GM20000 (cell line): ENCODE measurements around the gene PTPRK.

ENCODE experiments used
- DNase-seq: peaks from one replicate; pipeline ENCODE4 v3.0.0; 2012; ENCODE audit warnings: low spot score
- TF ChIP-seq, protein P1 (sequence below): IDR thresholded peaks from 2 replicates; pipeline ENCODE4 v1.5.1; 2012; ENCODE audit warnings: mild to moderate bottlenecking, control low read depth; ENCODE audit errors: extremely low read depth, missing control alignments

The PTPRK gene

DNA sequence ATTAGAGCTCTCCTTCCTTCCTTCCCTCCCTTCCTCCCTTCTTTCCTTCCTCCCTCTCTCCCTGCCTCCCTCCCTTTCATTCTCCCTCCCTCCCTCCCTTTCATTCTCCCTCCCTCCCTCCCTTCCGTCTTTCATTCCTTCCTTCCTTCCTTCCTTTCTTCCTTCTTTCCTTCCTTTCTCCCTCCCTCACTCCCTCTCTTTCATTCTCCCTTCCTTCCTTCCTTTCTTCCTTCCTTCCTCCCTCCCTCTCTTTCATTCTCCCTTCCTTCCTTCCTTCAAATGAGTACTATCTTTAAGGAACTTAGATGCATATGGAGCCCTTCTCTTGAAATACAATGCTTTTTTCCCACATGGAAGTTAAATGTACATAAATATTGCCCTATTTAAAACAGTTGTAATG lies 20.9 kb upstream of the PTPRK start:
- no peak for DNase-seq
- TF ChIP-seq, protein P1, sequence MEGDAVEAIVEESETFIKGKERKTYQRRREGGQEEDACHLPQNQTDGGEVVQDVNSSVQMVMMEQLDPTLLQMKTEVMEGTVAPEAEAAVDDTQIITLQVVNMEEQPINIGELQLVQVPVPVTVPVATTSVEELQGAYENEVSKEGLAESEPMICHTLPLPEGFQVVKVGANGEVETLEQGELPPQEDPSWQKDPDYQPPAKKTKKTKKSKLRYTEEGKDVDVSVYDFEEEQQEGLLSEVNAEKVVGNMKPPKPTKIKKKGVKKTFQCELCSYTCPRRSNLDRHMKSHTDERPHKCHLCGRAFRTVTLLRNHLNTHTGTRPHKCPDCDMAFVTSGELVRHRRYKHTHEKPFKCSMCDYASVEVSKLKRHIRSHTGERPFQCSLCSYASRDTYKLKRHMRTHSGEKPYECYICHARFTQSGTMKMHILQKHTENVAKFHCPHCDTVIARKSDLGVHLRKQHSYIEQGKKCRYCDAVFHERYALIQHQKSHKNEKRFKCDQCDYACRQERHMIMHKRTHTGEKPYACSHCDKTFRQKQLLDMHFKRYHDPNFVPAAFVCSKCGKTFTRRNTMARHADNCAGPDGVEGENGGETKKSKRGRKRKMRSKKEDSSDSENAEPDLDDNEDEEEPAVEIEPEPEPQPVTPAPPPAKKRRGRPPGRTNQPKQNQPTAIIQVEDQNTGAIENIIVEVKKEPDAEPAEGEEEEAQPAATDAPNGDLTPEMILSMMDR, result no peak

DNA sequence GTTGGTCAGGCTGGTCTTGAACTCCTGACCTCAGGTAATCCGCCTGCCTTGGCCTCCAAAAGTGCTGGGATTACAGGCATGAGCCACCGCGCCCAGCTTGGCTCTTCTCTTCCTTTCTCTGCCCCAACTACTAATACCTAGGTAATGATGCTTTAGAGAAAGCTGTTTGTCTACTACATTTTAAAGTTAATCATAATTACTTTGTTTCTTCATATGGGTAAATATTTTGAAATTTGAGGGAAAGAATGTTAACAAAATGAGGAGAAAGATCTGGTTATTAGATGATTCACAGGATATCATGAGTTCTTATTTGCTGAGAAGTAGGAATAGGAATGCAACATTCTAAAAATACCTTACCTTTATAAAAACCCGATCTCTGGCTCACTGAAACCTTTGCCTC lies 18.4 kb upstream of the PTPRK start:
- TF ChIP-seq, protein P1, result no peak
- DNase-seq, result no peak

DNA sequence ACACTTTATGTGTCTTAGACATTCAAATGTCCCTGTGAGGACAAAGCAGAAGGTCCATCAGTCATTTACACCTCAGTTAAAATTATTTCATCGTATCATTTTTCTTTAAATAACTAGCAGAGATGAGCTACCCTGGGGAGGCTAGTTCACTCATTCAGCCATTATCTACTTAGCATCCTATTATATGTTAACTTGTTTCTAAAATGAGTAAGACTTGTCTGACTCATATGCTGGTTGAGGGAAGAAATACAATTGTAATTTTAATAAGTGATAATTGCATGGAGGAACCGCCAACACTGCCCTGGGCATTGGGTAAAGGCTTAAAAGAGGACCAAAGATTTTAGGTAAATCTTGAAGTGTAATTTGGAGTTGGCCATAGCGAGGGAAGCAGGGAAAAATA lies 12.4 kb upstream of the PTPRK start:
- no peak for DNase-seq
- TF ChIP-seq, protein P1, result no peak

DNA sequence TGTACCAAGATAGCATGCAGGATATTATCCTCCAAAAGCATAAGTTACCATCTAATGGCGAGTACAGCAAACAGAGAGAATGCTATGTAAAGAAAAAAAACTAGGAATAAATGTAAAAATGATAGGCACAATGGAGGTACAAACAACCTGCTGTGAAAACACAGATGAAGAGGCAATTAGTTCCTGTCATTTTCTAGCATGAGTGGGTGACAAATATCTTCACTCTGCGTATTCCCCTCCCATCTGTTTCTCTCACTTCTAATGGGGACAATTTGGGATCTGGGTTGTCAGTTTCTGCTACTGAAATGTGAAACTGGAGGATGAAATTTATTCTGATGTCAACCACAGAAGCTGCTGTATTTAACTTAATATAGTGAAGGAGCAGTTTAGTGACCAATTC lies 11.7 kb upstream of the PTPRK start:
- TF ChIP-seq, protein P1, result no peak

DNA sequence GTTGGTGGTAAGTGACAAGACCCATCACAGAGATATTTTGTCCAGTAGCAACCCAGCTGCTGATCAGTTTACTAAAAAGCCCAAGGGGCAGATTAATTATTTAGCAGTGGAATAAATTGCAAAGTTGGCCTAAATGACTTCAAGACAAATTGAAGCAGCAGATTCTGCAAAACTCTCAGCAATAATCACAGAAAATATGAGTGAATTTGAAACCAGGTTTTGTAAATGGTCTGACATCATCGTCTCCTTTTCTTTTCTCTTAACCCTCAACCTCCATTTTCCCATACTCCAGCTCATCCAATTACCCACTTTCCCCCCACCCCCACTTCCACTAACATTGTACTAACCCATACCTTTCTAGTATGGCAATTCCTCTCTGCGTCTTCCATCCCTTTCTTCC lies 11.3 kb upstream of the PTPRK start:
- TF ChIP-seq, protein P1, result no peak
- no peak for DNase-seq

More for the DNA sequence above, 11.7 kb upstream of the PTPRK start:
- no peak for DNase-seq

DNA sequence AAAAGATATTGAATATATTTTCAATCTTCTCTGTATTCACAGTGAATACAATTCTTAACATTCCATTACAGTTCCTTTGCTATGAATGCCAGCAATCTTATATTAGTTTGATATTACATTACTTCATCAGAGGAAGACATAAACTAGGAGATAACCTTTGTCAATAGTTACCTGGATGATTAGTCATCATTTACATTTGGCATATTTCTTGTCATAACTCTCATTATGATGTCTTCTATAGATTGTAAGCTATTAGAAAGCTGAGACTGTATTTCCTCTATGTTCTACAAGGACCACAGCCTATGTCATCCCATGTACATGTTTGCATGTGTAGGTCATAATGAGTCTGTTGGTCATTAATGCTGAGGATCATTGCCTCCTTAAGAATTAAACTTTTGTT lies 7.8 kb upstream of the PTPRK start:
- TF ChIP-seq, protein P1, result no peak
- DNase-seq, result no peak

DNA sequence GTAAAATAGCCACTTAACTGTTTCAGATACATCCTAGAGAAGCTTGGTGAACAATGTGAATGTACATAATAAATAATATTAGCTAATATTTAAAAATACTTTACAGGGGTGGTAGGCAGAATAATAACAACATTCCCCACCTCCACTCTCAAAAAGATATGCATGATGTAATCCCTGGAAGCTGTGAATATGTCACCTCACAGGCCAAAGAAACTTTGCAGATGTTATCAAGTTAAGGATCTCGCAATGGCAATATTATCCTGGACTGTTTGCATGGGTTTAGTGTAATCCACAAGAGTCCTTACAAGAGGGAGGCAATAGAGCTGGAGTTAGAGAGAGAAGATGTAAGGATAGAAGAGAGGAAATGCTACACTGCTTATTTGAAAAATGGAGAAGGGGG lies 7.0 kb upstream of the PTPRK start:
- DNase-seq, result no peak
- TF ChIP-seq, protein P1, result no peak
